Endothelial cell of umbilical vein (primary cell): ENCODE results near the gene SERPINB2. TPM values are rescaled to one million over a fixed set of nuclear protein-coding genes. Genes with fewer than 3 reads are reported as not detected.

Experiments
- BruUV-seq: library from RNA; stranded (reverse); fragments of 400-500 nt; replicated peaks from 2 replicates; lab custom pipeline; 2021; lab: Mats Ljungman, UMichigan
- CTCF ChIA-PET: fragments of 300-600, 350-600 bp; sonication (Branson Sonifier 250); formaldehyde crosslinking; loops from one replicate; lab custom pipeline; 2021; ENCODE audit warnings: antibody characterized with exemption, inconsistent platforms; lab: Charles Lee
- POLR2A ChIA-PET: fragments of 300-600, 350-600 bp; sonication (Branson Sonifier 250); formaldehyde crosslinking; loops from one replicate; lab custom pipeline; 2021; ENCODE audit warnings: antibody characterized with exemption, inconsistent platforms; lab: Charles Lee
- DNase-seq: peaks from one replicate; pipeline ENCODE4 v3.0.0-alpha.2; 2011; ENCODE audit warnings: low read depth, low spot score
- FAIRE-seq: peaks from 2 replicates; lab custom pipeline; 2011; peaks lifted over from hg19 to GRCh38; lab: Jason Lieb, UNC
- H2AFZ ChIP-seq: 2 replicates; pipeline ENCODE4 v1.6.0; 2012; ENCODE audit warnings: low read depth, low read length, control low read depth, inconsistent platforms
- H3K27ac ChIP-seq: 2 replicates; pipeline ENCODE4 v1.5.1; 2011; ENCODE audit warnings: low read depth, mild to moderate bottlenecking, control low read depth, low read length, moderate library complexity; ENCODE audit not compliant: insufficient read depth
- H3K27me3 ChIP-seq, 2 experiments: 2 replicates each; pipeline versions ENCODE4 v1.6.0 to v1.6.1; 2011; ENCODE audit warnings: low read length in 2 of 2, mixed read lengths in 1 of 2; ENCODE audit not compliant: control insufficient read depth in 2 of 2, insufficient read depth in 2 of 2
- H3K36me3 ChIP-seq, 2 experiments: 2 replicates in 1 of 2; 3 replicates in 1 of 2; pipeline ENCODE4 v1.5.1; 2011; ENCODE audit warnings: low read length in 2 of 2, mild to moderate bottlenecking in 1 of 2, moderate library complexity in 1 of 2; ENCODE audit not compliant: control insufficient read depth in 2 of 2, insufficient read depth in 2 of 2; ENCODE audit errors: extremely low read depth in 1 of 2
- H3K4me1 ChIP-seq: 3 replicates; pipeline ENCODE4 v1.5.1; 2011; ENCODE audit warnings: mild to moderate bottlenecking, low read length; ENCODE audit not compliant: control insufficient read depth, insufficient read depth; ENCODE audit errors: extremely low read depth
- H3K4me2 ChIP-seq: 2 replicates; pipeline ENCODE4 v1.6.1; 2011; ENCODE audit warnings: low read length, control low read depth, mixed read lengths; ENCODE audit not compliant: insufficient read depth
- H3K4me3 ChIP-seq, 3 experiments: fragments of 200-600 bp in 1 of 3; sonication (generic), shearing (Covaris generic) in 1 of 3; replicated peaks in 1 of 3; 2 replicates each; pipeline ENCODE4 v1.5.1; 2011 to 2016; ENCODE audit warnings: control low read depth in 3 of 3, low read length in 3 of 3, mild to moderate bottlenecking in 2 of 3, inconsistent platforms in 1 of 3, low read depth in 1 of 3, moderate library complexity in 1 of 3; ENCODE audit not compliant: insufficient read depth in 1 of 3
- H3K79me2 ChIP-seq: 2 replicates; pipeline ENCODE4 v1.6.0; 2012; ENCODE audit warnings: low read length, inconsistent platforms; ENCODE audit not compliant: control insufficient read depth, insufficient read depth
- H3K9ac ChIP-seq: replicated peaks from 2 replicates; pipeline ENCODE3; 2011; ENCODE audit warnings: low read length, control low read depth; ENCODE audit not compliant: insufficient read depth; ENCODE audit errors: extremely low read depth
- H3K9me1 ChIP-seq: replicated peaks from 3 replicates; pipeline ENCODE4 v1.6.0; 2011; ENCODE audit warnings: mild to moderate bottlenecking, low read length; ENCODE audit not compliant: control insufficient read depth, insufficient read depth; ENCODE audit errors: extremely low read depth
- H3K9me3 ChIP-seq: replicated peaks from 2 replicates; pipeline ENCODE4 v1.5.1; 2012; ENCODE audit warnings: low read length, inconsistent platforms; ENCODE audit not compliant: control insufficient read depth, insufficient read depth
- H4K20me1 ChIP-seq: replicated peaks from 2 replicates; pipeline ENCODE3; 2011; ENCODE audit warnings: mild to moderate bottlenecking, low read length; ENCODE audit not compliant: control insufficient read depth, insufficient read depth; ENCODE audit errors: extremely low read depth
- CTCF ChIP-seq, 2 donors: IDR thresholded peaks; 1 replicate in 1 of 2; 2 replicates in 1 of 2; pipeline ENCODE4 v1.5.1; 2011; ENCODE audit warnings: low read length in 2 of 2, mild to moderate bottlenecking in 2 of 2, moderate library complexity in 2 of 2, control low read depth in 1 of 2, inconsistent platforms in 1 of 2, low read depth in 1 of 2; ENCODE audit not compliant: insufficient read depth in 1 of 2; ENCODE audit errors: extremely low read depth in 1 of 2
- EZH2 ChIP-seq: IDR thresholded peaks from 2 replicates; pipeline ENCODE4 v1.6.1; 2012; ENCODE audit warnings: borderline replicate concordance, low read depth, mild to moderate bottlenecking, moderate library complexity, low read length, inconsistent platforms; ENCODE audit not compliant: severe bottlenecking
- FOS ChIP-seq: IDR thresholded peaks from 2 replicates; pipeline ENCODE4 v1.6.1; 2011; ENCODE audit warnings: mild to moderate bottlenecking, low read length, moderate library complexity, borderline replicate concordance; ENCODE audit not compliant: insufficient read depth
- GATA2 ChIP-seq: IDR thresholded peaks from 2 replicates; pipeline ENCODE4 v1.7.0; 2011; ENCODE audit warnings: low read depth, mild to moderate bottlenecking, moderate library complexity, mixed read lengths, low read length; ENCODE audit not compliant: insufficient read length, insufficient read depth
- JUN ChIP-seq: IDR thresholded peaks from 2 replicates; pipeline ENCODE4 v1.6.1; 2011; ENCODE audit warnings: borderline replicate concordance, low read depth; ENCODE audit not compliant: insufficient read length, insufficient read depth
- MAX ChIP-seq: IDR thresholded peaks from 2 replicates; pipeline ENCODE4 v1.6.1; 2011; ENCODE audit not compliant: insufficient read depth, insufficient read length
- MYC ChIP-seq: IDR thresholded peaks from one replicate; pipeline ENCODE4 v1.6.1; 2011; ENCODE audit warnings: mild to moderate bottlenecking, low read depth, low read length
- POLR2A ChIP-seq: IDR thresholded peaks from 2 replicates; pipeline ENCODE4 v1.6.1; 2012; ENCODE audit warnings: low read depth, mild to moderate bottlenecking, control low read depth, low read length
- POLR2AphosphoS5 ChIP-seq: IDR thresholded peaks from 2 replicates; pipeline ENCODE4 v1.6.1; 2012; ENCODE audit warnings: low read depth, mild to moderate bottlenecking, control low read depth, low read length, moderate library complexity; ENCODE audit not compliant: insufficient read depth
- dilution Hi-C: fragments of 300-500 bp; cut with MboI; formaldehyde crosslinking; loops from one replicate; pipeline ENCODE4 v1.15.0; 2019; ENCODE audit warnings: low sequenced_read_pairs; ENCODE audit not compliant: extremely low pct_ligation_motif_present
- intact Hi-C: fragments of 100-400 bp; cut with micrococcal nuclease; formaldehyde crosslinking; loops from one replicate; pipeline ENCODE4 v1.10.0; 2022
- polyA plus RNA-seq, 4 experiments: library from polyadenylated mRNA; depleted of rRNA in 3 of 4; stranded (reverse) in 3 of 4; unstranded in 1 of 4; fragments of >200 nt; gene quantifications; 2 replicates each; pipeline versions ENCODE4 v1.2.1 to v1.2.3, GENCODE V29; 2011 to 2012; ENCODE audit warnings: missing spikeins in 1 of 4
- total RNA-seq: library from RNA; stranded (reverse); gene quantifications from 2 replicates; pipeline ENCODE4 v1.2.3, GENCODE V29; 2021

Gene SERPINB2
- total and polyA plus RNA-seq, 2 donors (not counting 3 experiments of a cell fraction or from before 2014, with no cell fraction given) = 0.24 to 2.5 TPM

- Histone ChIP-seq H3K36me3 (no peaks in the 10 kb centered on the region), H3K4me1 (no peaks in the 10 kb centered on the region), H3K9me3 (no peaks in the 10 kb centered on the region), H3K9me1 (no peaks in the 10 kb centered on the region), H2AFZ (no peak overlapping the region), H3K27ac (no peak overlapping the region), H3K9ac (no peak overlapping the region), H3K4me3 (no peak overlapping the region), H3K4me2 (no peak overlapping the region), H3K79me2 (no peaks in the 10 kb centered on the region), H4K20me1 (no peaks in the 10 kb centered on the region), H3K27me3 (peaks cover 0 to 2% of the 10 kb centered on the region in 2 experiments)
- FAIRE-seq = no peak
- no TSS peak for BruUV-seq
- DNase-seq = no peak
- dilution Hi-C loops (no loop called here), intact Hi-C loops (no loop called here)
- no peak for TF ChIP-seq FOS
- no peak for TF ChIP-seq EZH2
- no peak for TF ChIP-seq GATA2
- no peak for TF ChIP-seq MAX
- TF ChIP-seq POLR2AphosphoS5 = no peak
- TF ChIP-seq CTCF (IDR thresholded peaks at IDR 0.05; ENCODE audit: extremely low read depth in 1 of 2, insufficient read depth in 1 of 2, low read depth in 1 of 2, low read length in 2 of 2) = no peak
- TF ChIP-seq JUN = no peak
- TF ChIP-seq POLR2A = no peak
- no peak for TF ChIP-seq MYC
- ChIA-PET CTCF (interaction anchor here (0.5 kb wide), 1 partner anchor 785 kb away, joined by 3 read pairs; no protein-coding TSS in a partner anchor), POLR2A (no interaction called here)
These were observed 27.0 kb upstream of the SERPINB2 start for GRCh38 chr18:63860531-63860930.
